H1 (cell line): Measurements from ENCODE around the gene PHLPP1.

Experiments used
- ASH2L ChIP-seq: fragments of 200-600, 300-600 bp; sonication (generic); IDR thresholded peaks from one replicate; pipeline ENCODE4 v1.7.1; 2017; ENCODE audit warnings: low read length
- BCL11A ChIP-seq, 2 experiments: IDR thresholded peaks; one replicate each; pipeline ENCODE4 v1.6.1; 2011; ENCODE audit warnings: low read depth in 2 of 2, low read length in 2 of 2, mild to moderate bottlenecking in 2 of 2
- BRCA1 ChIP-seq: IDR thresholded peaks from 2 replicates; pipeline ENCODE4 v1.6.1; 2012; ENCODE audit warnings: low read depth, low read length, improper control_type of control experiment
- CHD2 ChIP-seq: IDR thresholded peaks from 2 replicates; pipeline ENCODE4 v1.6.1; 2012; ENCODE audit warnings: low read length, improper control_type of control experiment
- EGR1 ChIP-seq: IDR thresholded peaks from 2 replicates; pipeline ENCODE4 v1.6.1; 2011; ENCODE audit warnings: low read depth, low read length, borderline replicate concordance
- JUN ChIP-seq: IDR thresholded peaks from 2 replicates; pipeline ENCODE4 v1.6.1; 2011; ENCODE audit warnings: low read depth, mild to moderate bottlenecking, improper control_type of control experiment, low read length
- RNF2 ChIP-seq: fragments of 200-900, 300-1000 bp; sonication (generic); IDR thresholded peaks from 2 replicates; pipeline ENCODE4 v1.7.1; 2016; ENCODE audit warnings: borderline replicate concordance, low read depth, mild to moderate bottlenecking, antibody characterized with exemption, low read length; ENCODE audit not compliant: poor library complexity, severe bottlenecking; ENCODE audit errors: missing control alignments
- SIN3A ChIP-seq, 2 experiments: IDR thresholded peaks in 1 of 2; conservative IDR thresholded peaks in 1 of 2; 2 replicates each; pipeline ENCODE4 v1.6.1; 2011 to 2012; ENCODE audit warnings: low read length in 2 of 2, improper control_type of control experiment in 1 of 2, low read depth in 1 of 2, mild to moderate bottlenecking in 1 of 2
- SP1 ChIP-seq: IDR thresholded peaks from 2 replicates; pipeline ENCODE4 v1.6.1; 2011; ENCODE audit warnings: low read depth, low read length
- TAF1 ChIP-seq: IDR thresholded peaks from 2 replicates; pipeline ENCODE4 v1.6.1; 2011; ENCODE audit warnings: mild to moderate bottlenecking, low read depth, low read length
- YY1 ChIP-seq: IDR thresholded peaks from 2 replicates; pipeline ENCODE4 v1.6.1; 2011; ENCODE audit warnings: low read depth, mild to moderate bottlenecking, low read length
- ZNF274 ChIP-seq: IDR thresholded peaks from 2 replicates; pipeline ENCODE4 v1.7.0; 2012; ENCODE audit warnings: low read length, borderline replicate concordance; ENCODE audit errors: extremely low read depth
- TF ChIP-seq, protein P1 (sequence below), 3 experiments: IDR thresholded peaks; 1 replicate in 2 of 3; 2 replicates in 1 of 3; pipeline versions ENCODE4 v1.5.1 to v1.6.1; 2011; ENCODE audit warnings: low read length in 3 of 3, mild to moderate bottlenecking in 3 of 3, inconsistent platforms in 2 of 3, low read depth in 1 of 3, moderate library complexity in 1 of 3; ENCODE audit not compliant: insufficient read depth in 1 of 3; ENCODE audit errors: control extremely low read depth in 1 of 3

DNA sequence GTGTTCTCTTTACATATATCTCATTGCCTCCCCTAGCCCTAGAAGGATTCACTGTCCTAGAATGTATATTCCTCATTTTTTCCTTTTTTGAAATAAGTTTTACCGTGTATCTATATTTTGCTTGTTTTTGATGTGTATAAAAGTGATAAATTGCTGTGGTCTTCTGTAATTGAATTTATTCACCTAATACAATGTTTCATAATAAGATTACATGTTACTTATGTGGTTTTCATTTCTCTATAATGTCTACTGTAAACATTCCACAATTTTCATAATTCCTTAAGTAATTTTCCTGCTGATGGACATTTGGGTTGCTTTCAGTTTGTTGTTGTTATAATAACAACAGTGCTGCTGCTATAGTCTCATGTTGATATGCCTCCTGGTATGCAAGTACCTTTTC lies 118.2 kb downstream of the PHLPP1 start:
- TF ChIP-seq, protein P1, sequence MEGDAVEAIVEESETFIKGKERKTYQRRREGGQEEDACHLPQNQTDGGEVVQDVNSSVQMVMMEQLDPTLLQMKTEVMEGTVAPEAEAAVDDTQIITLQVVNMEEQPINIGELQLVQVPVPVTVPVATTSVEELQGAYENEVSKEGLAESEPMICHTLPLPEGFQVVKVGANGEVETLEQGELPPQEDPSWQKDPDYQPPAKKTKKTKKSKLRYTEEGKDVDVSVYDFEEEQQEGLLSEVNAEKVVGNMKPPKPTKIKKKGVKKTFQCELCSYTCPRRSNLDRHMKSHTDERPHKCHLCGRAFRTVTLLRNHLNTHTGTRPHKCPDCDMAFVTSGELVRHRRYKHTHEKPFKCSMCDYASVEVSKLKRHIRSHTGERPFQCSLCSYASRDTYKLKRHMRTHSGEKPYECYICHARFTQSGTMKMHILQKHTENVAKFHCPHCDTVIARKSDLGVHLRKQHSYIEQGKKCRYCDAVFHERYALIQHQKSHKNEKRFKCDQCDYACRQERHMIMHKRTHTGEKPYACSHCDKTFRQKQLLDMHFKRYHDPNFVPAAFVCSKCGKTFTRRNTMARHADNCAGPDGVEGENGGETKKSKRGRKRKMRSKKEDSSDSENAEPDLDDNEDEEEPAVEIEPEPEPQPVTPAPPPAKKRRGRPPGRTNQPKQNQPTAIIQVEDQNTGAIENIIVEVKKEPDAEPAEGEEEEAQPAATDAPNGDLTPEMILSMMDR (IDR thresholded peaks at IDR 0.05; ENCODE audit: control extremely low read depth in 1 of 3, insufficient read depth in 1 of 3, low read depth in 1 of 3, low read length in 3 of 3): no peak
- TF ChIP-seq CHD2 (no peak), YY1 (no peak), BCL11A (IDR thresholded peaks at IDR 0.05; ENCODE audit: low read depth in 2 of 2, low read length in 2 of 2) (no peak), JUN (no peak), BRCA1 (no peak), EGR1 (no peak), ASH2L (no peak), TAF1 (no peak), SP1 (no peak), RNF2 (no peak), ZNF274 (no peak), SIN3A (conservative IDR thresholded peaks at IDR 0.05 in 1 of 2, IDR thresholded peaks at IDR 0.05 in 1 of 2; ENCODE audit: low read depth in 1 of 2, low read length in 2 of 2) (no peak)
